GM12864 (cell line): ENCODE results near the gene BCR.

Experiments
- DNase-seq: peaks from one replicate; pipeline ENCODE4 v3.0.0-alpha.2; 2011; ENCODE audit warnings: low read depth
- H3K4me3 ChIP-seq: 2 replicates; pipeline ENCODE4 v1.5.1; 2011; ENCODE audit warnings: mild to moderate bottlenecking, low read depth, low read length, control low read depth
- CTCF ChIP-seq: IDR thresholded peaks from 2 replicates; pipeline ENCODE4 v1.5.1; 2011; ENCODE audit warnings: low read depth, mild to moderate bottlenecking, moderate library complexity, low read length, control low read depth, inconsistent platforms; ENCODE audit errors: missing control alignments

BCR gene

GRCh38 chr22:23199159-23199558 lies 18.9 kb downstream of the BCR start:
- no peak overlapping the region for H3K4me3 ChIP-seq
- no peak for TF ChIP-seq CTCF
- no peak for DNase-seq

- H3K4me3 ChIP-seq = no peak overlapping the region
- no peak for TF ChIP-seq CTCF
- no peak for DNase-seq
These were observed 20.6 kb downstream of the BCR start for GRCh38 chr22:23200898-23201297.

- H3K4me3 ChIP-seq = no peak overlapping the region
- no peak for DNase-seq
- no peak for TF ChIP-seq CTCF
These were observed 22.6 kb downstream of the BCR start for GRCh38 chr22:23202812-23203451.

- TF ChIP-seq CTCF = no peak
- DNase-seq = no peak
- no peak overlapping the region for H3K4me3 ChIP-seq
These were observed 23.3 kb downstream of the BCR start for GRCh38 chr22:23203452-23204124.

- TF ChIP-seq CTCF = no peak
- no peak for DNase-seq
These were observed 23.8 kb downstream of the BCR start for GRCh38 chr22:23204125-23204488.

GRCh38 chr22:23204541-23205157 lies 24.3 kb downstream of the BCR start:
- H3K4me3 ChIP-seq = no peak overlapping the region
- DNase-seq = no peak
- no peak for TF ChIP-seq CTCF

More at GRCh38 chr22:23204125-23204488, 23.8 kb downstream of the BCR start:
- no peak overlapping the region for H3K4me3 ChIP-seq
